Measurements from ENCODE around the gene LRP1B.

DNA sequence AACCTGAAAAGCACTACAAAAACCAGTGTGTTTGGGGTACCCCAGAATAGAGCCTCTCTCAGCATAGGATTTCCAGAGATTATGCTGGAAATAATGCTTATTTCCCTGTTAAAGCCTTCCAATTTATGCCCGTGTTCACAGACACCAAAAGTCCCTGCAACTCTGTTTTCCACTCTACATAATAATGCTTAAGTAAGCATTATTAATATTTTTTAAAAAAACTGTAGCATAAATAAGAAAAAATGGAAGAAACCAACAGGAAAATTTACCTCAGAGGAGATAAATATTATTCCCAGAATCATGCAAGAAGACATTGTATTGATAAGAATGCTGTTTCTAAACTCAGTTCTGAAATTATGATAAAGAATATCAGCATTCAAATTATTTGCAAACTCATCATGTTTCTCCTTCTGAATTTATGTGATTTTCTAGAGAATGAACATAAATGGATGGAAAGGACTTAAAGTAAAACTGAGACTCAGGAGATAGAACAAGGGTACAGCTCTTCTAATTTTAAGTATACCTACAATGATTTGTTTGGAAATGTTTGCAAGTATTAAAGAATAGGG lies 241.7 kb downstream of the LRP1B start:
- TF ChIP-seq FOXK1 (CRISPR knock-in tag; IDR thresholded peaks at IDR 0.05) (no peak), CREB1 (CRISPR knock-in tag; IDR thresholded peaks at IDR 0.05) (no peak)
- TF ChIP-seq, protein P1, sequence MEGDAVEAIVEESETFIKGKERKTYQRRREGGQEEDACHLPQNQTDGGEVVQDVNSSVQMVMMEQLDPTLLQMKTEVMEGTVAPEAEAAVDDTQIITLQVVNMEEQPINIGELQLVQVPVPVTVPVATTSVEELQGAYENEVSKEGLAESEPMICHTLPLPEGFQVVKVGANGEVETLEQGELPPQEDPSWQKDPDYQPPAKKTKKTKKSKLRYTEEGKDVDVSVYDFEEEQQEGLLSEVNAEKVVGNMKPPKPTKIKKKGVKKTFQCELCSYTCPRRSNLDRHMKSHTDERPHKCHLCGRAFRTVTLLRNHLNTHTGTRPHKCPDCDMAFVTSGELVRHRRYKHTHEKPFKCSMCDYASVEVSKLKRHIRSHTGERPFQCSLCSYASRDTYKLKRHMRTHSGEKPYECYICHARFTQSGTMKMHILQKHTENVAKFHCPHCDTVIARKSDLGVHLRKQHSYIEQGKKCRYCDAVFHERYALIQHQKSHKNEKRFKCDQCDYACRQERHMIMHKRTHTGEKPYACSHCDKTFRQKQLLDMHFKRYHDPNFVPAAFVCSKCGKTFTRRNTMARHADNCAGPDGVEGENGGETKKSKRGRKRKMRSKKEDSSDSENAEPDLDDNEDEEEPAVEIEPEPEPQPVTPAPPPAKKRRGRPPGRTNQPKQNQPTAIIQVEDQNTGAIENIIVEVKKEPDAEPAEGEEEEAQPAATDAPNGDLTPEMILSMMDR (IDR thresholded peaks at IDR 0.05): no peak

Data from WTC11 (cell line).